Mucosa of gallbladder (tissue), 1 donor: ENCODE results near the gene KCNF1. TPM values are rescaled to one million over a fixed set of nuclear protein-coding genes. Genes with fewer than 3 reads are reported as not detected.

Experiments
- total RNA-seq: library from RNA; stranded (reverse); gene quantifications from one replicate; pipeline ENCODE4 v1.2.1, GENCODE V29; 2021
- donor health status: DM: no; HTN: no; CAD: no.

The KCNF1 gene
- total RNA-seq, 1 donor from 2014 or later: 0.63 TPM

Other genes with a start within 250 kb of the KCNF1 start
- 19.2 TPM for gene NOL10, start 222.0 kb upstream of the KCNF1 start, total RNA-seq
- gene ATP6V1C2, start 190.3 kb upstream of the KCNF1 start, total RNA-seq: 0.26 TPM
- 213 TPM for gene PDIA6, start 99.1 kb upstream of the KCNF1 start, total RNA-seq
- 26.6 TPM for gene SLC66A3, start 243.5 kb downstream of the KCNF1 start, total RNA-seq